Daoy (cell line): ENCODE measurements around the gene RIPK3. TPM values are rescaled to one million over a fixed set of nuclear protein-coding genes. Genes with fewer than 3 reads are reported as not detected.

Source experiments
- DNase-seq: peaks from one replicate; pipeline ENCODE4 v3.0.0-alpha.2; 2015; ENCODE audit warnings: low read depth
- total RNA-seq: library from RNA; depleted of rRNA; stranded (reverse); fragments of >200 nt; shearing (Covaris generic); gene quantifications from 2 replicates; pipeline ENCODE4 v1.2.3, GENCODE V29; 2014

RIPK3 gene
- total RNA-seq, 1 experiment from 2014 or later = not detected

GRCh38 chr14:24324024-24324423 lies 15.8 kb downstream of the RIPK3 start:
- no peak for DNase-seq

- DNase-seq = no peak
These were observed 16.4 kb downstream of the RIPK3 start for GRCh38 chr14:24323341-24323740.

GRCh38 chr14:24322672-24323071 lies 17.1 kb downstream of the RIPK3 start:
- no peak for DNase-seq

- DNase-seq = no peak
These were observed 18.4 kb downstream of the RIPK3 start for GRCh38 chr14:24321212-24321975.

GRCh38 chr14:24317141-24317928 lies 22.5 kb downstream of the RIPK3 start:
- peak; percentile 38 for DNase-seq

GRCh38 chr14:24316597-24316950 lies 23.2 kb downstream of the RIPK3 start:
- DNase-seq = no peak

GRCh38 chr14:24315807-24316596 lies 23.8 kb downstream of the RIPK3 start:
- no peak for DNase-seq

GRCh38 chr14:24315243-24315806 lies 24.5 kb downstream of the RIPK3 start:
- no peak for DNase-seq

GRCh38 chr14:24314377-24315193 lies 25.2 kb downstream of the RIPK3 start:
- no peak for DNase-seq

GRCh38 chr14:24313913-24314312 lies 25.9 kb downstream of the RIPK3 start:
- DNase-seq = no peak

- peak; percentile 32 for DNase-seq
These were observed 26.9 kb downstream of the RIPK3 start for GRCh38 chr14:24312736-24313507.

GRCh38 chr14:24311837-24312615 lies 27.8 kb downstream of the RIPK3 start:
- no peak for DNase-seq

- peak; percentile 64 for DNase-seq
These were observed 28.9 kb downstream of the RIPK3 start, which contains the start of gene LTB4R for GRCh38 chr14:24310646-24311604. Gene LTB4R, plus strand, starts transcription at chr14:24311502. Its CDS starts 4,150 bp downstream, at chr14:24315652.

GRCh38 chr14:24310265-24310645 lies 29.5 kb downstream of the RIPK3 start:
- no peak for DNase-seq

GRCh38 chr14:24309538-24310264 lies 30.1 kb downstream of the RIPK3 start, which contains the start of gene LTB4R2:
Gene LTB4R2, plus strand, starts transcription at chr14:24310140. Its CDS starts 525 bp downstream, at chr14:24310665.
- DNase-seq = no peak

- no peak for DNase-seq
These were observed 31.3 kb downstream of the RIPK3 start for GRCh38 chr14:24308342-24309124.
